Stimulated activated CD4-positive, alpha-beta T cell treated with anti-CD3 and anti-CD28 coated beads, Interleukin-1b, Interleukin-23, amount 100 ng/mL, for 1 hour (primary cell): Measurements from ENCODE around the gene CPLANE1.

Source experiments
- DNase-seq, 2 donors: peaks; one replicate each; pipeline ENCODE4 v3.0.0-alpha.2; 2020; ENCODE audit warnings: low read depth in 2 of 2

CPLANE1 gene

GRCh38 chr5:37064442-37064841, 184.7 kb downstream of the CPLANE1 start:
- DNase-seq: no peak

GRCh38 chr5:37063739-37064138, 185.4 kb downstream of the CPLANE1 start:
- no peak for DNase-seq

- DNase-seq: no peak
These were observed 189.1 kb downstream of the CPLANE1 start for GRCh38 chr5:37060030-37060429.

GRCh38 chr5:37056762-37057161, 192.4 kb downstream of the CPLANE1 start:
- DNase-seq: no peak
